Neuron (in vitro differentiated cells): ENCODE measurements around the gene CDCA4.
A peak's percentile ranks its signal among the peaks of the same experiment; 100 is the strongest.

Experiments
- H2AFZ ChIP-seq: one replicate; pipeline ENCODE4 v1.6.1; 2013; ENCODE audit warnings: low read depth, mild to moderate bottlenecking, inconsistent platforms, low read length, moderate library complexity
- H3K27me3 ChIP-seq: one replicate; pipeline ENCODE4 v1.6.1; 2013; ENCODE audit warnings: low read length; ENCODE audit not compliant: insufficient read depth
- H3K36me3 ChIP-seq: one replicate; pipeline ENCODE4 v1.6.1; 2013; ENCODE audit warnings: low read length; ENCODE audit not compliant: insufficient read depth
- H3K4me1 ChIP-seq: one replicate; pipeline ENCODE4 v1.6.1; 2013; ENCODE audit warnings: low read length; ENCODE audit not compliant: insufficient read depth
- H3K4me3 ChIP-seq: 2 replicates; pipeline ENCODE4 v1.5.1; 2013; ENCODE audit warnings: mild to moderate bottlenecking, low read length, moderate library complexity
- H3K9me3 ChIP-seq: one replicate; pipeline ENCODE4 v1.6.1; 2013; ENCODE audit warnings: low read length

CDCA4 gene

DNA sequence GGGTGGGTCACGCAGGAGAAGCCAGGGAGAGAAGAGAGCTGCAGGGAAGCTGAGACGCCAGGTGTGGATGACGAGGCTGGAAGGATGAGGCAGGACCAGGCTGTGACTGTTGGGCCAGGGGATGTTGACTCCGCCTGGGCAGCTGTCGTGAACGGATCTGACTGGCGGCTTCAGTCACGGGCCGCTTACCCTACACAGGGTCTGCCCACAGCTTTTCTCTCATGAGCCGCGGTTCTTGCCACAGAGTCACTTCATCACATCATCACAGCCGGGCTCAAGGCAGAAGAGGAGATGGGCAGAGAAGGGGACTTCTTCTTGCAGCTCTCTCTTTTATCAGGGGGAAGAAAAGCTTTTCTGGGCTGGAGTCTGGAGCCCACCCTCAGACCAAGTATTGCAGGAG lies 27.6 kb downstream of the CDCA4 start:
- no peaks in the 10 kb centered on the region for H3K4me1 ChIP-seq
- peaks cover 48% of the 10 kb centered on the region for H3K36me3 ChIP-seq
- no peaks in the 10 kb centered on the region for H3K27me3 ChIP-seq
- no peak overlapping the region for H2AFZ ChIP-seq
- H3K9me3 ChIP-seq = no peaks in the 10 kb centered on the region
- no peak overlapping the region for H3K4me3 ChIP-seq

DNA sequence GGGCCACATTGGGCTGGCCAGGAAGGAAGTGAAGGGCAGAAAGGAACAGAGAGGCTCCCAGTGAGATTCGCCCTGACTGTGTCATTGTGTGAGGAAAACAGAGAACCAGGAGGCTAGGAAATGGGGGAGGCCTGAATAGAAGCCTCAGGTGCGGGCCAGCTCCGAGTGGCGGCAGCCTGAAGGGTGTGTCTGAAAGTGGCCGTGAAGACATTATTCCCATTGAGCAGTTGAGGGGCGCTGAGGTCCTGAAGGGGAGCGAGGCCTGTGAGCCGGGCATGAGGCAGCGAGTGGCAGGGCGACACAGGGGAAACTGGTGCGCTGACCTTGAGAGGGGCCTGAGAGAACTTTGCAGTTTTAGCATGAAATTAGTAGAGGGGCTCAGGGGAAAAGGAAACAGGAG lies 28.4 kb downstream of the CDCA4 start:
- H3K27me3 ChIP-seq = no peaks in the 10 kb centered on the region
- H3K36me3 ChIP-seq = peaks cover 48% of the 10 kb centered on the region
- no peak overlapping the region for H2AFZ ChIP-seq
- H3K4me1 ChIP-seq = no peaks in the 10 kb centered on the region
- no peak overlapping the region for H3K4me3 ChIP-seq
- no peaks in the 10 kb centered on the region for H3K9me3 ChIP-seq

DNA sequence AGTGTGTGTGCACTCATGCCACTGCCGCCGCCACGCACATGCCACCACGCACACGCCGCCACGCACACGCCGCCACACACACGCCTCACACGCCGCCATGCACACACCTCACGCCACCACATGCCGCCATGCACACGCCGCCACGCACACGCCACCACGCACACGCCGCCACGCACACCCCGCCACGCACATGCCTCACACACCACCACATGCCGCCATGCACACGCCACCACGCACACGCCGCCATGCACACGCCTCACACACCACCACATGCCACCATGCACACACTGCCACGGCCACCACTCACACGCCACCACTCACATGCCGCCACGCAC lies 29.0 kb downstream of the CDCA4 start:
- peaks cover under 1% of the 10 kb centered on the region for H3K4me1 ChIP-seq
- no peaks in the 10 kb centered on the region for H3K27me3 ChIP-seq
- no peak overlapping the region for H3K4me3 ChIP-seq
- no peaks in the 10 kb centered on the region for H3K9me3 ChIP-seq
- H2AFZ ChIP-seq = no peak overlapping the region
- peaks cover 46% of the 10 kb centered on the region for H3K36me3 ChIP-seq

DNA sequence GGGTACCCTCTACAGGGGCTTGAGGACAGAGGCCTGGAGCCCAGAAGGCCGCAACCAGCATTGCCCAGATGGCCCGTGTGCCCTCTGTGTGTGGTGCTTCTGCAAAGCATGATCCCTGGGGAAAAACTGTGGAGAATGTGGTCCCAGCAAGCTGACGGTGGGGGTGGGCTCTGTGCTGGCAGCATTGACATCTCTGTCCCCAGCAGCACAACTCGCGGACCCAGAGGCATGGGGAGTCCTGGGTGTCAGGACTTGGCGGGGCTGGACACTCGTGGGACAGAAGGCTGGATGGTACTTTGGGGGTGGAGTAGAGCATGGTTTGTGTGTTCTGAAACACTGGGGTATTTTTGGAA lies 31.0 kb downstream of the CDCA4 start:
- H2AFZ ChIP-seq = no peak overlapping the region
- H3K4me3 ChIP-seq = no peak overlapping the region
- peaks cover 9% of the 10 kb centered on the region for H3K4me1 ChIP-seq
- no peaks in the 10 kb centered on the region for H3K9me3 ChIP-seq
- H3K27me3 ChIP-seq = no peaks in the 10 kb centered on the region
- peaks cover 30% of the 10 kb centered on the region for H3K36me3 ChIP-seq

DNA sequence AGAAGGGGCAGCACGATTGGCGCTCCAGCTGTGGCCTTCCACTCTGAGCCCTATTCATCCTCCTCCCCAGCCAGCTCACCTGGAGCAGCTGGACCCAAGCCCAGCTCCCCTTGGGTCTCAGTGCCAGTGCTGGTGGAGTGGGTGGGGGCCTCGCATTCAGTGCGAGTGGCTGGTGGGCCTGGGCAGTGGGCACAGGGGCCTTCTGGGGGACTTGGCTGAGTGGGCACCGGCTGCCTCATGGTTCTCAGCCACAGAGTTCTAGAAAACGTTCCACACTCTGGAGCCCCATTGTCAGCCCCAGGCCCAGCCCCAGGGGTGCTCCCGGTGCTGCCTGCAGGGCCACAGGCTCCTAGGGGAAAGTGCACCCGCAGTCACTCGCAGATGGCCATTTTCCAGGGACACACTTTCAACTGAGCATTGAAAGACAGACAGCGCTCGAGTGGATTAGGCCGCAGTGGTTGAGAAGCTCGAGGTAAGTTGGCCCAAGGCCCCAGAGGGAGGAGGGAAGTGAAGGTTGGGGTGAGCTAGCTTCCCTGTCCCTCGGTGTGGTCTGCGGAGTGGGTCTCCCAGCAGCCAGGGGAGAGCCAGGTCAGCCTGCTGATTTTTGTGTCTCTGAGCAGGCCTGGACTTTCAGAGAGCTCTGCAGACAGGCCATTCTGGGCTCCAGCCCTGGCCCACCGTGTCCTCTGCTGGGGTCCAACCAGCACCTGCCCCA lies 31.5 kb downstream of the CDCA4 start:
- no peaks in the 10 kb centered on the region for H3K27me3 ChIP-seq
- H3K4me1 ChIP-seq = peaks cover 9% of the 10 kb centered on the region
- H2AFZ ChIP-seq = no peak overlapping the region
- H3K4me3 ChIP-seq = no peak overlapping the region
- H3K9me3 ChIP-seq = no peaks in the 10 kb centered on the region
- peaks cover 25% of the 10 kb centered on the region for H3K36me3 ChIP-seq

DNA sequence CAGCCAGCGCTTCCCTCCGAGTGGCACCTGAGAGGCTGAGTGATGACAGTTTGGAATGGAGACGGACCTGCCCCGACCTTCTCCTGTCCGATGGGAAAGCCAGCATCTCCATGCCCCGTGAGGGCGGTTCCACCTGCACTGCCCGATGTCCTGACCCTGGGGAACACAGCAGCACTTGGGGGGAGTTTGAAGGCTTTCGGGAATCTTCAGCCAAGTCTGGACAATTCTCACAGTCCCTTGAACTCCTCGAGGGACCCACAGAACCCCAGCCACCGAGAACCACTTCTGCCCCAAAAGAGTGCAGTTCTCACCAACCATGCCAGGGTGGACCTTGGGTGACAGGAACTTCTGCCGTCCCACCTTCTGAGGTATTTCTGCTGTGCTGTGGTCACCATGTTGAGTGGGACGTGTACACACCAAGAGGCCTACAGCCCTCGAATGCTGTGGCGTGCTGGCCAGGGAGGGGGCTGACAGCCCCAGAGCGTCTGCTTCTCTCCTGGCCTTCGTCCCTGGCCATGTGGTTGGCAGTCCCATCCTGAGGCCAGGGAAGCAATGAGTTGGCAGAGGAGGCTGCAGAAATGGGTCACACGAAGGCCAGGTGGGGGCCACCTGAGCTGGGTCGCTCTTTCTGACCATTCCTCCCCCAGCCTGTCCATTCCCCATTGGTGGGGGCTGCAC lies 34.3 kb downstream of the CDCA4 start:
- Histone ChIP-seq H3K36me3 (peaks cover 6% of the 10 kb centered on the region), H3K27me3 (peaks cover 17% of the 10 kb centered on the region), H3K9me3 (no peaks in the 10 kb centered on the region), H3K4me1 (peaks cover 9% of the 10 kb centered on the region), H3K4me3 (peak overlapping the region; percentile 82), H2AFZ (no peak overlapping the region)

DNA sequence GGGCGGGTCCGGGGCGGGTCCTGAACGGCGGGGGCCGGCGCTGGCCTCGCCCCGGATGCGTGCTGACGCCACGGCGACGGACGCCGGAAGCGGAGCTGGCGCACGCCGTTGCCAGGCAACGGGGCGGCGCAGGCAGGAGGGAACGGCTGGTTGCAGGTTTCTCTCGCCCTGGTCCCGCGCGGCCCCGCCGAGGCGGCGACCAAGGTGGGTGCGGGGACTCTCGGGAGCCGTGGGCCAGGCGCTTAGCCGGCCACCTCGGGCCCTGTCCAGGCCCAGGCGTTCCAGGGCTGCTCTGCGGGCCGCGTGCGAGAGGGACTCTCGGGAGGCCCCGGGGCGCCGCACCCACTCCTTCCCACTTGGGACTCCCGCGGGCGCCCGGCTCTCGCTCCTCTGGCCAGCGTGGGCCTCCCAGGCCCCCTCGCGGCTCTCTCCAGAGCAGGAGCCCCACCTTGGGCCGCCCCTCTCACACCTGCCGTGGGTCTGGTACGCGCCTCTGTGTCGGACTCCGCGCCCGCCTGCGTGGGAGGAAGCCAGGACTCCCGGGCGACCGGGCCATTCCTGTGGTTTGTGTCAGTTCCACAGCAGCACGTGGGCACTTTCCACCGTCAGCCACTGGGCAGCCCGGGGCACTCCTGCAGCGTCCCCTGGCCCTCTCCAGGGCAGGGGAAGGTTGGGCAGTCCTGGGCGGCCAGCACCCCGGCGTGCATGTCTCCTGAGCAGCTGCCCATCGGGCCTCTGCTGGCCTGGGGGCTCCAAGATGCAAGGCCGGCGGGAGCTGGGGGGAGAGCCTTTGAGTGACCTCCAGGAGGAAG lies 35.0 kb downstream of the CDCA4 start, which contains the start of gene CLBA1:
Gene CLBA1, plus strand, starts transcription at position 114 of the 812 bp plus-strand sequence. Its CDS starts 644 bp downstream, at position 758.
- Histone ChIP-seq H3K27me3 (peaks cover 25% of the 10 kb centered on the region), H3K4me3 (peak within 1 kb of the TSS; percentile 82), H3K36me3 (no peaks in the 10 kb centered on the region), H3K9me3 (no peaks in the 10 kb centered on the region), H2AFZ (peak within 1 kb of the TSS; percentile 73), H3K4me1 (peaks cover 9% of the 10 kb centered on the region)

DNA sequence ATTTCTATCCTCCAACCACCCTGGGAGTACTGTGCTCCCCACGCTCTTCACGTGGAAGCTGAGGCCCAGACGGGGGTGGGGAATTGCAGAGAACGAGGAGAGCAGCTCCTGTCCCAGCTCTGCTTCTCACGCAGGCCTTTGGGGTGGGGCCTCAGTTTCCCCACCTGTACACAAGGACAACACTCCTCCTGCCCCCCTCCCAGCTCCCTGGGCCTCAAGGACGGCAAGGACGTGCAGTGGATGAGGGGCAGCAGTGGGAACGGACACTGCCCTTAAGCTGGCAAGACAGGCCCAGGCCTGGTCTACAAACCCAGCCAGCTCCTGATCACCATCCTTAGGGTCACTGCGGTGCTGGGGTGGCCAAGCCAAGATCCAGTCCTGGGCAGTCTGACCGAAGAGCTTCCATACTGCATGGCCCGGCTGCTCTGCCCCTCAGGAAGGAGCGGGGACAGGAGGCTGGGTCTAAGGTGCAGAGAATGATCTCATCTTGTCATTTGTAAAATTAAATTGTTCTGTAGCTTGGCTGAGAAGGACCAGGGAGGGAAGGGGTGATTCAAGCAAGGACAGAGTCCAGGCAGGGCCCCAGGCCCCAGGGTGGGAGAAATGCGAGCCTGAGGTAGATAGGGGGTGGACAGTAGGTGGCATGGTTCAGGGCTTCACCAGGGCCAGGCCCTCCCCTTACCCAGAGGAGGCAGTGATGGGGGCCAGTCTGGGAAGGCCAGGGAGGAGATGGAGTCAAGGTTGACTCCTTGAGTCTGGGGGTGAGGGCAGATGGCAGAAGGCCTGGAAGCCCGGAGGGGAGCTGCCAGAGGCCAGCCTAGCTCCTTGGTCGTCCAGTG lies 36.6 kb downstream of the CDCA4 start:
- H2AFZ ChIP-seq = no peak overlapping the region
- no peaks in the 10 kb centered on the region for H3K36me3 ChIP-seq
- no peaks in the 10 kb centered on the region for H3K9me3 ChIP-seq
- H3K27me3 ChIP-seq = peaks cover 41% of the 10 kb centered on the region
- H3K4me1 ChIP-seq = peaks cover 9% of the 10 kb centered on the region
- H3K4me3 ChIP-seq = no peak overlapping the region

DNA sequence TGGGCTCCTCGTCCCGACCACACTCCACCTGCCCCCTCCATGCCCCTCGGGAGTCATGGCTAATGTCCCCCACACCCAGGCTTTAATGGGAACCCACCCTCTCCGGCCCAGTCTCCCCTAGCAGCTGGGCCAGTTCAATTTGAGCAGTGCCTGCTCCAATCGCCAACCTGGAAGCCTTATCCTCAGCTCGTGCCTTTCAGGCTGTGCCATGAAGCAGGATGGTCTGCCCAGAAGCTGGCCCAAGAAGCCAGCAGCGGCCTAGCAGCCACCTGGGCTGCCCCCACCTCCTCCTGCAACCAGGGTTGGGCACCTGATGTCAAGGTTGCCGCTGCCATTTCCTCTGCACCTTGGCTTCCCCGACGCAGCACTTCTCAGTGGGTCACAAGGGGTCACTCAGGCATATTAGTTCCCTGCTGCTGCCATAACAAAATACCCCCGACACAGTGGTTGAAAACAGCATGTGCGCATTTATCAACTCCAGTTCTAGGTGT lies 37.6 kb downstream of the CDCA4 start:
- H3K4me3 ChIP-seq = no peak overlapping the region
- peaks cover 15% of the 10 kb centered on the region for H3K4me1 ChIP-seq
- H3K9me3 ChIP-seq = no peaks in the 10 kb centered on the region
- no peaks in the 10 kb centered on the region for H3K36me3 ChIP-seq
- peaks cover 47% of the 10 kb centered on the region for H3K27me3 ChIP-seq
- H2AFZ ChIP-seq = no peak overlapping the region

DNA sequence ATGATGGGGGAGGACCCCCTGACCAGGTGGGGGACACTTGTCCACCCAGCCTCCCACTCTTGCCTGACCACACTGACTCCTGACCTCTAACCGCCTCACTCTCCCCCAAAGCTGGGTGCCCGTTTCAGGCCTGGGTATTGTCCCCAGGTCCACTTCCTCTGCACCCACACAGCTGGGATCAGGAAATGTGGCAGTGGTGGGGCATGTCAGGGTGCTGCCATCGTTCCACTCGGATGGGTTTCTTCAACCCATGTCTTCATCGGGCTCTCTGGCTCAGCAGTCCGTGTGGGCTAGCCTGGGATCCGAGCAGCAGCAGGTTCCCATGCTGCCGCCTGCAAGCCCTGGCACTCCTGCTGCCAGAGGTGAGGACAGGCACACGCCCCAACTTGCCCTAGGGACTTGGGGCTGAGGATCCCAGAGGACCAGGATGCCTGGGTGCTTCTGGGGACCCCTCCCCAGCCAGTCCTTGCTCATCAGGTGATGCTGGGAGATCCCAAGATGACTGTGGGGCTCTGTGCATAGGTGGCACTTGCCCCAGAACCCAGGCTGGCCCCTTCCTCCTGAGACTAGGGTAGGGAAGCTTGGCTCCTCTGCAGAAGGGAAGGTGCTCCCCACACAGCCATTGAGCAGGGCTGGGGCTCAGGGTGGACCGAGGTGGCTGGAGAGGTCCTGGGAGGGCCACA lies 38.2 kb downstream of the CDCA4 start:
- Histone ChIP-seq H3K36me3 (no peaks in the 10 kb centered on the region), H3K4me3 (no peak overlapping the region), H3K9me3 (no peaks in the 10 kb centered on the region), H3K27me3 (peaks cover 49% of the 10 kb centered on the region), H2AFZ (no peak overlapping the region), H3K4me1 (peaks cover 17% of the 10 kb centered on the region)

DNA sequence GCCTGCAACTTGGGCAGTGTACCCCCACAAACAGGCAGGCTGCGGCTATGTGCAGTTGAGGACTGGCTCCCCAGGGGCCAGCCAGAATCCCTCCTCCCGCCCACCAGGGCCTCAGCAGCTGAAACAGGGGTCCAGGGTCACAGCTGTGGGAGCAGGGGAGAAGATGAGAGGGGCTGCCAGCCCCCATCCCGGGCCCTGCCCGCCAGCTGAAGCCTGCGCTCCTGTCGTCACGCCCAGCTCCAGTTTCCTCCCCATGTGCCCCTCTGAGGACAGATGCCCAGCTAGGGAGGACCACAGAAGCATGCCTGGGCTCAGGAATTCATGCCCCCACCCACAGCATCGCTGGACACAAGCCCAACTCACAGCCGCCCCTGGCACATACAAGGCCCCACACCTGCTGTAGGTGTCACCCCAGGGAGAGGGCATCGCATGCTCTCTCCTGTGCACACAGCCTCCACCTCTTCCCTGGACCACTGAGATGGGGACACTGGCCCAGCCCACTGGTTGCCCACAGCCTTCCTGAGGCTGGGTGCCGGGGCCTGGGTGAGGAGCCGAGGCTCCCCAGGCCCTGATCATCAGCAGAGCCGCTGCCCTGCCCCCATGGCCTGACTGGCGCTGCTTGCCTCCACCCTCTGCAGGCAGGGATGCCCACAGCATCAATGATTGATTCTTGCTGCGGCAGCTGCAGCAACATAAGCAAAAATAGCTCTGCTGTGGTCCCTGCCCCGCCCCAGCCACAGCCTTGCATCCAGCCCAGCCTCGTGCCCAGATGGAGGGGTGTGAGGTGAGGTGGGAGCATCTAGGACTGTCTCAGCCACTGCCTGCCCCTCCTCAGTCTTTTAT lies 39.0 kb downstream of the CDCA4 start:
- Histone ChIP-seq H3K27me3 (peaks cover 56% of the 10 kb centered on the region), H2AFZ (no peak overlapping the region), H3K4me3 (no peak overlapping the region), H3K9me3 (no peaks in the 10 kb centered on the region), H3K4me1 (peaks cover 25% of the 10 kb centered on the region), H3K36me3 (no peaks in the 10 kb centered on the region)
